Measurements from ENCODE around the gene RNASEH1. TPM values are rescaled to one million over a fixed set of nuclear protein-coding genes. Genes with fewer than 3 reads are reported as not detected.

Gene RNASEH1
- total and polyA plus RNA-seq, 2 of the 13 experiments (the other 11 are each of a cell fraction or from before 2014, with no cell fraction given), result 14.5 to 57.4 TPM

- no peak for TF ChIP-seq PAXIP1 (CRISPR knock-in tag; conservative IDR thresholded peaks at IDR 0.05)
- 0 out of 2 replicates have a peak, but pooled peaks have one; percentile 21 for TF ChIP-seq NFE2L1 (CRISPR knock-in tag; IDR thresholded peaks at IDR 0.05; ENCODE audit: borderline replicate concordance)
- TF ChIP-seq ZSCAN20 (CRISPR knock-in tag; IDR thresholded peaks at IDR 0.05; ENCODE audit: borderline replicate concordance), result peak; percentile 74; the same call in 1 of the 2 replicates
- peak; percentile 4; the same call in 1 of the 2 replicates for TF ChIP-seq CENPT (CRISPR knock-in tag; IDR thresholded peaks at IDR 0.05; ENCODE audit: low read depth)
- no peak for TF ChIP-seq PHF5A (CRISPR knock-in tag; IDR thresholded peaks at IDR 0.05; ENCODE audit: low read depth, unreplicated experiment)
- TF ChIP-seq NFIC (IDR thresholded peaks at IDR 0.05; ENCODE audit: low read length), result 0 out of 2 replicates have a peak, but pooled peaks have one; percentile 20
- TF ChIP-seq ZNF615 (CRISPR knock-in tag; IDR thresholded peaks at IDR 0.05; ENCODE audit: borderline replicate concordance), result 0 out of 2 replicates have a peak, but pooled peaks have one; percentile 31
- TF ChIP-seq ZNF432 (CRISPR knock-in tag; IDR thresholded peaks at IDR 0.05; ENCODE audit: borderline replicate concordance), result no peak
- 0 out of 2 replicates have a peak, but pooled peaks have one; percentile 59 for TF ChIP-seq MAF1 (CRISPR knock-in tag; IDR thresholded peaks at IDR 0.05; ENCODE audit: borderline replicate concordance)
- no peak for TF ChIP-seq SNAPC5 (CRISPR knock-in tag; IDR thresholded peaks at IDR 0.05; ENCODE audit: borderline replicate concordance)
- TF ChIP-seq ZSCAN31 (CRISPR knock-in tag; IDR thresholded peaks at IDR 0.05; ENCODE audit: low read depth), result no peak
- no peak for TF ChIP-seq ZNF337 (CRISPR knock-in tag; IDR thresholded peaks at IDR 0.05; ENCODE audit: borderline replicate concordance, low read depth)
- no peak for TF ChIP-seq ZNF576 (CRISPR knock-in tag; IDR thresholded peaks at IDR 0.05)
- TF ChIP-seq ZNF263 (CRISPR knock-in tag; IDR thresholded peaks at IDR 0.05), result peak; percentile 33; the same call in 1 of the 2 replicates
- no peak for TF ChIP-seq ERF (CRISPR knock-in tag; IDR thresholded peaks at IDR 0.05)
These were observed 411 bp downstream of the RNASEH1 start (continued) for GRCh38 chr2:3557639-3558204.

Data from HepG2 (cell line).